Measurements from ENCODE around the gene ERCC2. TPM values are rescaled to one million over a fixed set of nuclear protein-coding genes. Genes with fewer than 3 reads are reported as not detected.
"Not testable (repeated sequence)": the region's sequence is repeated elsewhere in the genome, so short reads cannot be mapped to it uniquely, and the experiment has no call there.

The ERCC2 gene
- total RNA-seq, 1 donor from 2014 or later: 31.0 TPM

DNA sequence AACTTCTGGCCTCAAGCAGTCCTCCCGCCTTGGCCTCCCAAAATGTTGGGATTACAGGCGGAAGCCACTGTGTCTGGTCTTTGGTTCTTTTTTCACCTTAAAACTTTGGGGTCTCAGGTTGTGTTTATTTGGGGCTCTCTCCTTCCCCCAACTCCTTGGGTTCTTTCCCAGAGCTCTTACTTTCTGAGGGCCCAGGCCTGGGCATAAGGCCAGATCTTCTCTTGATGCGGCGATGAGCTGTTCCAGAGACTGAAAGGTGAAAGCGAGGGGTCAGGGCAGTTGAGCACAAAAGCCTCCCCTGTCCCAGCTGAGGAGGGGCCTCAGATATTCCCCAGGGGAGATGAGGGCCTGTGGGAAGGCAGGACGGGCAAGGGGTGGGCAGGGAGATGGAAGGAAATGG, 43.1 kb upstream of the ERCC2 start:
- no peak overlapping the region for H3K4me3 Mint-ChIP-seq
- no peaks in the 10 kb centered on the region for H3K4me1 Mint-ChIP-seq
- Histone ChIP-seq H3K27ac (no peak overlapping the region), H4K20me1 (ENCODE audit: low read depth) (no peaks in the 10 kb centered on the region), H3K4me2 (no peak overlapping the region), H3K36me3 (no peaks in the 10 kb centered on the region), H3K9me3 (ENCODE audit: low read depth) (no peaks in the 10 kb centered on the region), H3K4me3 (no peak overlapping the region), H3K4me1 (no peaks in the 10 kb centered on the region), H3K9ac (no peak overlapping the region), H3F3A (ENCODE audit: low read depth) (no peaks in the 10 kb centered on the region), H3K27me3 (no peaks in the 10 kb centered on the region), H3K79me2 (ENCODE audit: low read depth) (no peaks in the 10 kb centered on the region), H2AFZ (replicated peaks) (no peak overlapping the region)
- H3K27me3 Mint-ChIP-seq (ENCODE audit: insufficient read depth, low read depth): peaks cover 6% of the 10 kb centered on the region
- H3K9me3 Mint-ChIP-seq: no peaks in the 10 kb centered on the region
- peaks cover 18% of the 10 kb centered on the region for H3K36me3 Mint-ChIP-seq
- no peak overlapping the region for H3K27ac Mint-ChIP-seq
- no peak for TF ChIP-seq EZH2phosphoT487 (IDR thresholded peaks at IDR 0.05)
- no peak for TF ChIP-seq EZH2 (IDR thresholded peaks at IDR 0.05)
- no peak for TF ChIP-seq CTCF (IDR thresholded peaks at IDR 0.05)
- no peak for DNase-seq (ENCODE audit: low spot score)

DNA sequence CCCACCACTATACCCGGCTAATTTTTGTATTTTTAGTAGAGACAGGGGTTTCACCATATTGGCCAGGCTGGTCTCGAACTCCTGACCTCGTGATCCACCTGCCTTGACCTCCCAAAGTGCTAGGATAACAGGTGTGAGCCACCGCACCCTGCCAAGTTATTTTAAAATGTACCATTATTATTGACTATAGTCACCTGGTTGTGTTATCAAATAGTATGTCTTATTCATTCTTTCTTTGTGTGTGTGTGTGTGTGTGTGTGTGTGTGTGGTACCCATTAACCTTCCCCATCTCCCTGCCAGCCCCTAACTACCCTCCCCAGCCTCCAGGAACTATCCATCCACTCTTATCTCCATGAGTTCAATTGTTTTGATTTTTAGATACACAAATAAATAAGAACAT, 40.0 kb upstream of the ERCC2 start:
- not testable (repeated sequence) for H3K36me3 ChIP-seq; H4K20me1 ChIP-seq (ENCODE audit: low read depth); DNase-seq (ENCODE audit: low spot score); H3K27ac Mint-ChIP-seq; H3K4me1 ChIP-seq; H3K4me3 ChIP-seq; H3K79me2 ChIP-seq (ENCODE audit: low read depth); H3K27me3 ChIP-seq; H3K27me3 Mint-ChIP-seq (ENCODE audit: insufficient read depth, low read depth); H3F3A ChIP-seq (ENCODE audit: low read depth); H3K9me3 ChIP-seq (ENCODE audit: low read depth); H3K4me2 ChIP-seq; H3K27ac ChIP-seq; H2AFZ ChIP-seq (replicated peaks); H3K9me3 Mint-ChIP-seq; H3K4me1 Mint-ChIP-seq; H3K9ac ChIP-seq
- peaks cover 13% of the 10 kb centered on the region for H3K36me3 Mint-ChIP-seq
- peak overlapping the region; percentile 4 for H3K4me3 Mint-ChIP-seq

DNA sequence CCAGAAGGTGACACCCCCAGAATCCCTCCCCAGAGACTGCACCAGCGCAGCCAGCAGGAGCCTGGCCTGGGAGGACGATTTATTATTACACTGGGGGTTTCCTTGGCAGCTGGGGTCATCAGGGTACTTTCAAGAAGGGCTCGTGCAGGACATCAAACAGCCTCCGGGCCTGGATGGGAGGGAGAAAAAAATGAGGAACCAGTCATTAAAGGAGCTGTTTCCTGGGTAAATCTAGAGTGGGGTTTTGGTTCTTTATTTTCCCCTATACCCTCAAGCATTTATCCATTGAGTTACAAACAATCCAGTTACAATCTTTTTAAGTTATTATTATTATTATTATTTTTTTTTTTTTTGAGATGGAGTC, 39.2 kb upstream of the ERCC2 start:
- H3K27ac ChIP-seq: no peak overlapping the region
- H3K9me3 ChIP-seq (ENCODE audit: low read depth): no peaks in the 10 kb centered on the region
- Mint-ChIP-seq H3K4me3 (no peak overlapping the region), H3K4me1 (peaks cover 15% of the 10 kb centered on the region), H3K9me3 (no peaks in the 10 kb centered on the region), H3K27ac (no peak overlapping the region), H3K36me3 (peaks cover 10% of the 10 kb centered on the region), H3K27me3 (ENCODE audit: insufficient read depth, low read depth) (peaks cover 8% of the 10 kb centered on the region)
- TF ChIP-seq EZH2phosphoT487 (IDR thresholded peaks at IDR 0.05): no peak
- no peak for TF ChIP-seq EZH2 (IDR thresholded peaks at IDR 0.05)
- no peak for TF ChIP-seq CTCF (IDR thresholded peaks at IDR 0.05)
- no peaks in the 10 kb centered on the region for H3K36me3 ChIP-seq
- no peak overlapping the region for H3K9ac ChIP-seq
- H3K27me3 ChIP-seq: peaks cover 7% of the 10 kb centered on the region
- DNase-seq (ENCODE audit: low spot score): no peak
- peaks cover 3% of the 10 kb centered on the region for H3F3A ChIP-seq (ENCODE audit: low read depth)
- no peak overlapping the region for H3K4me3 ChIP-seq
- H3K79me2 ChIP-seq (ENCODE audit: low read depth): peaks cover 8% of the 10 kb centered on the region
- H2AFZ ChIP-seq (replicated peaks): no peak overlapping the region
- H4K20me1 ChIP-seq (ENCODE audit: low read depth): no peaks in the 10 kb centered on the region
- H3K4me1 ChIP-seq: peaks cover 6% of the 10 kb centered on the region
- H3K4me2 ChIP-seq: no peak overlapping the region

- peaks cover 7% of the 10 kb centered on the region for H3K4me1 ChIP-seq
- TF ChIP-seq EZH2 (IDR thresholded peaks at IDR 0.05): no peak
- no peak for TF ChIP-seq CTCF (IDR thresholded peaks at IDR 0.05)
- no peak for TF ChIP-seq EZH2phosphoT487 (IDR thresholded peaks at IDR 0.05)
- no peaks in the 10 kb centered on the region for H3K36me3 ChIP-seq
- no peak overlapping the region for H3K4me3 ChIP-seq
- Mint-ChIP-seq H3K27ac (no peak overlapping the region), H3K4me1 (peaks cover 20% of the 10 kb centered on the region), H3K27me3 (ENCODE audit: insufficient read depth, low read depth) (peaks cover 12% of the 10 kb centered on the region), H3K36me3 (peaks cover 7% of the 10 kb centered on the region), H3K9me3 (no peaks in the 10 kb centered on the region), H3K4me3 (no peak overlapping the region)
- peaks cover 4% of the 10 kb centered on the region for H3F3A ChIP-seq (ENCODE audit: low read depth)
- peaks cover 1% of the 10 kb centered on the region for H4K20me1 ChIP-seq (ENCODE audit: low read depth)
- H3K4me2 ChIP-seq: no peak overlapping the region
- no peak overlapping the region for H3K27ac ChIP-seq
- no peaks in the 10 kb centered on the region for H3K9me3 ChIP-seq (ENCODE audit: low read depth)
- H3K27me3 ChIP-seq: peaks cover 13% of the 10 kb centered on the region
- DNase-seq (ENCODE audit: low spot score): no peak
- H3K9ac ChIP-seq: no peak overlapping the region
- no peak overlapping the region for H2AFZ ChIP-seq (replicated peaks)
- H3K79me2 ChIP-seq (ENCODE audit: low read depth): peaks cover 8% of the 10 kb centered on the region
These were observed 38.6 kb upstream of the ERCC2 start for GRCh38 chr19:45408830-45409556.
